Subcutaneous abdominal adipose tissue (tissue), 5 donors: ENCODE measurements around the gene MLN.

ENCODE experiments used
- H3K27ac ChIP-seq: one replicate; pipeline ENCODE4 v1.7.0; 2013; ENCODE audit warnings: low read depth, mild to moderate bottlenecking, inconsistent platforms, low read length, moderate library complexity
- H3K27me3 ChIP-seq, 5 donors: one replicate each; pipeline ENCODE4 v1.7.0; 2013; ENCODE audit warnings: low read length in 5 of 5, inconsistent platforms in 1 of 5; ENCODE audit not compliant: control insufficient read depth in 5 of 5, insufficient read depth in 4 of 5
- H3K36me3 ChIP-seq, 5 donors: one replicate each; pipeline ENCODE4 v1.7.0; 2013; ENCODE audit warnings: low read length in 5 of 5; ENCODE audit not compliant: control insufficient read depth in 5 of 5, insufficient read depth in 5 of 5
- H3K4me1 ChIP-seq, 5 donors: one replicate each; pipeline ENCODE4 v1.7.0; 2013; ENCODE audit warnings: low read length in 5 of 5, mild to moderate bottlenecking in 3 of 5, moderate library complexity in 1 of 5; ENCODE audit not compliant: control insufficient read depth in 5 of 5, insufficient read depth in 5 of 5
- H3K4me3 ChIP-seq, 5 donors: one replicate each; pipeline ENCODE4 v1.7.0; 2013; ENCODE audit warnings: low read length in 5 of 5, low read depth in 1 of 5
- H3K9ac ChIP-seq, 5 donors: one replicate each; pipeline ENCODE4 v1.7.0; 2013; ENCODE audit warnings: low read length in 5 of 5, mild to moderate bottlenecking in 4 of 5, moderate library complexity in 3 of 5
- H3K9me3 ChIP-seq, 5 donors: one replicate each; pipeline ENCODE4 v1.7.0; 2013; ENCODE audit warnings: low read length in 5 of 5; ENCODE audit not compliant: control insufficient read depth in 5 of 5
- donor health status: healthy.
- donor health status: healthy.
- donor health status: healthy.
- donor health status: healthy.
- donor health status: healthy.

Gene MLN

DNA sequence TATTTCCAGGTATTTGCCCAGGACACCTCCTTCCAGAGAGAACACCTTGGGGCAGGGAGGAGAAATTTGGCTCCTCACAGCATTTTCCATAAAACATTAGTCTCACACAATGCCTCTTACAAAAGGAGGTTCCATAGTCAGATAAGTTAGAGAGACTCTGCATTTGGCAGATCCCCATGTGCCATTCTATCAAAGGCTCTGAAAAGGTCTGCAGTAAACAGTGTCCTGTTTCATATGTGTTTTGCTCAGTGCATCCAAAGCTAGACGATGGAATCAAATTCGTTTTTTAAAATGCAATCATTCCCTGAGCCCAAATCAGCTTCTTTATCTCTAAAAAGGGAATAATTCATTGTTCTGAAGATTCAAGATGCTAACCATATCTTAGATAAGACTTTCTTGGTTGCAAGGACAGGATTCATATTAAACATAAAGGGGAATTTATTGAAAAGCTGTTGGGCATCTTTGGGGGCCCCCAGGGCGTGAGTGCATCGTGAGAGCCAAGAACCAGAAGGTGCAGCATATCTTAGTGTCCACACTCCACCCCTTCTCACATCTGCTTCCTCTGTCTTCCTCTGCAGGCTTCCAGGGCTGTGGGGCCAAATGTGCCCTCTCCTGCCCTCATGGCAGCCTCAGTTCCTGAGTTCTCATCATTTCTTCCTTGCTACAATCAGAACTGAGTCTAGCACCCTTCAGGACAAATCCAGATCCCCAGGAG is 41.4 kb upstream of the MLN start:
- no peak overlapping the region for H3K9ac ChIP-seq
- peaks cover 2 to 7% (median 6%) of the 10 kb centered on the region in 5 donors for H3K4me1 ChIP-seq
- peaks cover 0 to 8% (median 2%) of the 10 kb centered on the region in 5 donors for H3K27me3 ChIP-seq
- no peak overlapping the region for H3K4me3 ChIP-seq
- no peak overlapping the region for H3K27ac ChIP-seq
- H3K36me3 ChIP-seq: no peaks in the 10 kb centered on the region
- no peaks in the 10 kb centered on the region for H3K9me3 ChIP-seq

DNA sequence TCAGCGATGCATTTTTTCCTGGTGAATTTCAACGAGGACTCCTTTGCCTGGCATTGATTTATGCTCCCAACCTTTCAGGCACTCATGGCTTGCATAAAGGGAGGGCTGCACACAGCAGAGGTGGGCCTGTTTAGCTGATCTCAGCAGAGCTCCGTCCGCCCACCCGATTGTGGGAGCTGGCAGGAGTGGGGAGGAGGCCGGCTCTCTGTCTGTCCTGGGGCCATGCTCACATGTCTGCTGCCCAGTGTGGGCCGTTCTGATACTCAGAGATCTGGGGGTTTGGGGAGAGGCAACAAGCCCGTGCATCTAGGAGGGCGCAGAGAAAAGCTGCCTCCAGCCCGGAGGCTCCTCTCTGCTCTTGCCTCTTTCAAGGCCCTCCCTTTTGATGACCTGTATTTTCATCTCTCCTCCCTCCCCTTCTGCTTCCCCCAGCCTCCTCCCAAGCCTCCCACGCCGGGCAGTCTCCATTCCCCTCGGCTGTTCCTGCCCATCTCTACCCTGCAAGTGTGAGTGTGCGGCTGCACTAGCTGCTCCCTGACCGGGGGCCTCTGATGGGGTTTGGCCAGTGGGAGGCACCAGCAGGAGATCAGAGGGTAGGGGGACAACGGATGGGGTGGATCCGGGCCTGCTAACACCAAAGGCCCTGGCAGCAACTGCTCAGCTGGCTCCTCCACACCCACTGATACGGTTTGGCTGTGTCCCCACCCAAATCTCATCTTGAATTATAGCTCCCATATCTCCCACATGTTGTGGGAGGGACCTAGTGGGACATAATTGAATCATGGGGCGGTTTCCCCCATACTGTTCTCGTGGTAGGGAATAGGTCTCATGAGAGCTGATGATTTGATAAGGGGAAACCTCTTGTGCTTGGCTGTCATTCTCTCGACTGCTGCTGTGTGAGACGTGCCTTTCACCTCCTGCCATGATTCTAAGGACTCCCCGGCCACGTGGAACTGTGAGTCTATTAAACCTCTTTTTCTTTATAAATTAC is 39.6 kb upstream of the MLN start:
- Histone ChIP-seq H3K4me1 (peaks cover 5 to 20% (median 14%) of the 10 kb centered on the region in 5 donors), H3K36me3 (no peaks in the 10 kb centered on the region), H3K4me3 (no peak overlapping the region), H3K9me3 (no peaks in the 10 kb centered on the region), H3K9ac (no peak overlapping the region), H3K27ac (no peak overlapping the region), H3K27me3 (peaks cover 0 to 3% (median 0%) of the 10 kb centered on the region in 5 donors)

DNA sequence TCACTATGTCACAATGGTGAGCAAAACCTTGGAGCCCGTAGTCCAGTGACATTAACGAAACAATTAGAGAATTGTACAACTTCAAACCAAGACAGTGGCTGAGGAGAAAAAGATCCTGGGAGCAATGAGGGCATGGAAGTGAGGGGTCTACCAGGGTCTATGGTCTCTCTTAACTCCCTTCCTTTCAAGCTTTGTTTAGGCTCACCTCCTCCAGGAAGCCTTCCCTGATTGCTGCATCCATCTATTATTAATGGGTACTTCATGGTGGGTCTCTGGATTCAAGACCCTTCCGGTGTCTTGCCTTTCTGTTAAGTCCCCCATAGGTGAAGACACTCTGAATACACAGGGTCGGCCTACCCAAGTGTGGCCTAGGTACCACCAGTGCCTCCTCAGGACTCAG is 38.1 kb upstream of the MLN start:
- Histone ChIP-seq H3K36me3 (no peaks in the 10 kb centered on the region), H3K9me3 (peaks cover 4 to 7% (median 6%) of the 10 kb centered on the region in 5 donors), H3K27ac (no peak overlapping the region), H3K4me3 (no peak overlapping the region), H3K27me3 (peaks cover 0 to 3% (median 0%) of the 10 kb centered on the region in 5 donors), H3K4me1 (peaks cover 5 to 24% (median 14%) of the 10 kb centered on the region in 5 donors), H3K9ac (no peak overlapping the region)

DNA sequence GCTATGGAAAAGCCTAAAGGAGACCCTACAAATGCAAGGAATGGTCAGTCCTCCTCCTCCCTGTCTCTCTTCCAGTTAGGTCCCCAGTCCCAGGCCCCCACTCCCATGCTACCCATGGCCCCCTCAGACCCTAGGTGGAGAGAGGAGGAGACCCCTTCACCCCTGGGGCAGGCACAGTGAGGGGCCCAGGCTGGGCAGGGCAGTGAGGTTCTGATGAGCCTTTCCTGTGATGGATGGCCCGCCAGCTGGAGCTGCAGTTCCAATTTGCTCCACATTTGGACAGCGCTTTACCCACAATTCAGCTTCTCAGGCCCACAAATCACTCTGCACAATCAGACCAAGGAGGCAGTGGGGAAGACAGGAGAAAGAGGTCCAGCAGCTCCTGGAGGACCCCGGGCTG is 37.3 kb upstream of the MLN start:
- H3K4me3 ChIP-seq: no peak overlapping the region
- H3K9me3 ChIP-seq: peaks cover 4 to 9% (median 7%) of the 10 kb centered on the region in 5 donors
- H3K27ac ChIP-seq: no peak overlapping the region
- no peak overlapping the region for H3K9ac ChIP-seq
- no peaks in the 10 kb centered on the region for H3K36me3 ChIP-seq
- H3K27me3 ChIP-seq: peaks cover 0 to 3% (median 0%) of the 10 kb centered on the region in 5 donors
- H3K4me1 ChIP-seq: peaks cover 5 to 24% (median 14%) of the 10 kb centered on the region in 5 donors

DNA sequence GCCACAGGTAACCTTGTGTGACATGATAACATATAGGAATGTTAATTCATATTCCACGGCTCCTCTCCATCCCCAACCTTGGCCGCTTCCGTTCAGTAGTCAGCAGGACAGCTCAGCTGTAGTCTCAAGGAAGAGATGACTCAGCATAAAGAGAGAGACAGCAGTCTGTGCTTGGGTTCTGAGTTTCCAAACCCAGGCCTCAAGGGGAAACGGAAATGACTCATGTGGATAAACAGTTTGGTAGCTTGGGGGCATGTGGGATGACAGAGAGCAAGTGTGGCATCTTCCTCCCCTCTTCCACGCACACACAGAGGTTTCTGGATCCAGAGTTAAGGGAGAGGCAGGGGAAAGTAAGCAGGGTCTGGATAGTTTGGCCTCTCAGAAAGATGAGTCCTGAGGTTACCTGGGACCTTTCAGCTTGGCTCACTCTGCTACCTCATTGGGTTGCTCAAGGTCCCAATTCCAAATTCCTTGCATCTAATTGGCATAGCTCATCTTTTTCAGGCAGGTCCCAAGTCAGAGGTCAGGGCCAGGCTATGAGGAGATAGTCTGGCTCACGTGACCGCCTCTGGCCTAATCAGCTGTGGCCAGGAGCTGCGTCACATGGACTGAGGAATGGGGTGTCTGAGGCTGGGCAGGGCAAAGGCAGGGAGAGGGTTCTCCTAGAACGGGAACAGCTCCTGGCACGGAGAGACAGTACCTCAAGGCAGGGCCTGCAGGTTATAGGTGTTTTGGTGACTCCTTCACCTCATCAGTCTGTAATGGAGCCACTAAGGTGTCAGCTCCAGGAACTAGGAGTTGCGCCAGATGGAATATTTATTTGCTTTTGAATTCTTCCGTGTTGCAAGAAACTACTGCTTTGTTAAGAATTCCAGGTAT is 36.5 kb upstream of the MLN start:
- H3K4me3 ChIP-seq: no peak overlapping the region
- H3K9me3 ChIP-seq: peaks cover 4 to 9% (median 7%) of the 10 kb centered on the region in 5 donors
- H3K27me3 ChIP-seq: peaks cover 0 to 3% (median 0%) of the 10 kb centered on the region in 5 donors
- no peaks in the 10 kb centered on the region for H3K36me3 ChIP-seq
- no peak overlapping the region for H3K27ac ChIP-seq
- H3K4me1 ChIP-seq: peaks cover 5 to 24% (median 14%) of the 10 kb centered on the region in 5 donors
- H3K9ac ChIP-seq: no peak overlapping the region

DNA sequence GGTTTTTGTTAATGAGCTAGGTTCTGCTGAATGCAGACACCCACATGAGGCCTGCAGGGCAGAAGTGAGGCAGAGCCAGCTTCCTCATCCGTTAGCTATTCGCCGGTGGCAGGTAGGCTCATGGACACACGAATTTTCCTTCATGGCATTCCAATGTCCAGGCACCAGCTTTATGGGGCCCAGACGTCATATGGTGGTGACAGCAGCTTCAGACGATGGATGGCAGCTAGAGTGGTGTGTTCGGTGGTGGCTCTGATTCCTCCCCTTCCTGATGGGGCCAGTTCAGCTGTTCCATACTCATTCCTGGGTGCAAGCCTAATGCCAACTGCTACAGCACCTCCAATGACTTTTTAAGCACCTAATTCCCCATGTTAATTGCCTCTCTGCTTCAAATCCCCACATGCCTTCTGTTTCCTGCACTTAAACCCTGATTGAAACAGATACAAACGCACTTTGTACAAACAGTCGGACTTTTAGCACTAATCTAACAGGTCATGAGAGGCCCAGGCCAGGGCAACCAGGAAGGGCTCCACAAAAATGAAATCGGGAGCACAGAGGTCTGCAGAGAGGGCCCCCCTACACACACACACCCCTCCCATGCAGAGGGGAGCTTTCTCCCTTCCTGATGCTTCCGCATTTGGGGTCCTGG is 35.7 kb upstream of the MLN start:
- Histone ChIP-seq H3K9me3 (peaks cover 4 to 9% (median 7%) of the 10 kb centered on the region in 5 donors), H3K36me3 (no peaks in the 10 kb centered on the region), H3K9ac (no peak overlapping the region), H3K4me3 (no peak overlapping the region), H3K4me1 (peaks cover 5 to 24% (median 14%) of the 10 kb centered on the region in 5 donors), H3K27me3 (peaks cover 0 to 3% (median 0%) of the 10 kb centered on the region in 5 donors), H3K27ac (no peak overlapping the region)

DNA sequence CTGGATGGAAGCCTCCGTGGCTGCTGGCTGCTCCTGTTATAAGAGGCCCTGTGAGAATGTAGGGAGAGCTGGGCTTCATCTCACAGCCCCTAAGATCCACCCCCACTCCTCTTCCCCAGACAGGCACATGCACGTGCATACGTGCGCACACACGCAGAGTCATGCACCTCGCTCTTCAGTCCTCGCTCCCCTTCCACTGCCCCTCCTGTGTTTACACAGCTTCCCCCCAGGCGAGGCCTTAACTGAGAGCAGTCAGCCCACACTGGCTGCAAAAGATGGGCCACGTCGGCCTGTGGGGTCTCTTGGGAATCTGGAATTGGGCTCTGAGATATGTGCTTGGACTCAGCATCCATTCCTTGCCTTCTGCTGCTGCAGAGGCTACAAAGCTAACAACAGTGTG is 35.2 kb upstream of the MLN start:
- Histone ChIP-seq H3K9me3 (peaks cover 4 to 9% (median 7%) of the 10 kb centered on the region in 5 donors), H3K27me3 (peaks cover 0 to 3% (median 0%) of the 10 kb centered on the region in 5 donors), H3K36me3 (no peaks in the 10 kb centered on the region), H3K27ac (no peak overlapping the region), H3K4me1 (peaks cover 5 to 24% (median 14%) of the 10 kb centered on the region in 5 donors), H3K4me3 (no peak overlapping the region), H3K9ac (no peak overlapping the region)

DNA sequence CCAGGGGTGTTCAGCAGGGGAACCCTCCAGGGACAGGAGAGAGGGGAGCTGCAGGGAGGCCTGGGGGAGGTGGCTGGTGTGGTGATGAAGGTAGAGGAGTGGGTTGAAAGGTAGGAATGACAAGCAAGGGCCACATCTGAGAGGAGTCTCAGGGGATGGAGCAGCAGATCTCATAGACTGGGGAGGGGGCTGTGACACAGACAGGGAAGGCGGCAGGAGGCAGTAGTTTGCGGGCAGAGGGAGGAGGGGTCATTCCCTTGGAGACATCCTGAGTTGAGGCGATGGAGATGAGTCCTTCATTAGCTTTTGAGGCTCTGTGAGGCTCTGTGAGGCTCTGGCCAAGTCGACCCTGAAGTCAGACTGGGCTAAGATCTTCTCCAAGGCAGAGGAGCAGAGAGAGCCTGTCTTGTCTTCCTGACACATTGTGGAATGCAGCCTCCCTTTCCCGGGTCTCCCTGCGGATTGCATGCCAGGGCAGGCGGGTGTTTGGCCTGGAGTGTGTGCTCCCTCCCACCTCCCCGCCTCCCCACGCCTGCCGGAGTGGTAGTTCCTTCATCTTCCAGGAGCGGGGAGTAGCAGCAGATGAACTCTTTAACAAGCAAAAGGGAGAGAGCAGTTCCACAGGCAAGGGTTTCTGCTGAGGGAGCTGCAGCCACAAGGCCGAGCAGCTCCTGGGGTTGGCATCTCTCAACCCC is 34.3 kb upstream of the MLN start:
- H3K27ac ChIP-seq: no peak overlapping the region
- H3K36me3 ChIP-seq: no peaks in the 10 kb centered on the region
- H3K9me3 ChIP-seq: peaks cover 4 to 9% (median 7%) of the 10 kb centered on the region in 5 donors
- no peak overlapping the region for H3K9ac ChIP-seq
- H3K4me3 ChIP-seq: no peak overlapping the region
- H3K27me3 ChIP-seq: peaks cover 0 to 3% (median 0%) of the 10 kb centered on the region in 5 donors
- peaks cover 5 to 24% (median 14%) of the 10 kb centered on the region in 5 donors for H3K4me1 ChIP-seq
